Right kidney (tissue), 9 donors: ENCODE data around the gene LRRN1.

Experiments
- DNase-seq: peaks from one replicate; pipeline ENCODE4 v3.0.0-alpha.2; 2016
- long read RNA-seq, 8 donors: transcript quantifications; one replicate each; lab custom pipeline, GENCODE V29; 2026

LRRN1 gene
- long read RNA-seq, donor 1, transcript LRRN1-201 (2 exons, 3,823 nt), result major isoform, 7 of 7 reads
- long read RNA-seq, donor 1, partial matches to known transcripts, result 0 of 7 reads
- long read RNA-seq, donor 1, other reads (novel, unspliced or antisense), result 0 of 7 reads
- long read RNA-seq, donor 2, partial matches to known transcripts, result 0 of 2 reads
- long read RNA-seq, donor 2, other reads (novel, unspliced or antisense), result 0 of 2 reads
- long read RNA-seq, donor 3, partial matches to known transcripts, result 0 of 1 reads
- long read RNA-seq, donor 3, other reads (novel, unspliced or antisense), result 0 of 1 reads
- long read RNA-seq, donor 4, partial matches to known transcripts, result 0 of 4 reads
- long read RNA-seq, donor 4, other reads (novel, unspliced or antisense), result 0 of 4 reads
- long read RNA-seq, donor 5, transcript LRRN1-201 (2 exons, 3,823 nt), result major isoform, 7 of 33 reads
- long read RNA-seq, donor 5, partial matches to known transcripts, result 26 of 33 reads
- long read RNA-seq, donor 5, other reads (novel, unspliced or antisense), result 0 of 33 reads
- long read RNA-seq, donor 6, partial matches to known transcripts, result 0 of 5 reads
- long read RNA-seq, donor 6, other reads (novel, unspliced or antisense), result 0 of 5 reads
- long read RNA-seq, donor 7, transcript LRRN1-201 (2 exons, 3,823 nt), result major isoform, 11 of 12 reads
- long read RNA-seq, donor 7, partial matches to known transcripts, result 0 of 12 reads
- long read RNA-seq, donor 7, other reads (novel, unspliced or antisense), result 0 of 12 reads
- long read RNA-seq, donor 8, transcript LRRN1-201 (2 exons, 3,823 nt), result major isoform, 5 of 6 reads
- long read RNA-seq, donor 8, partial matches to known transcripts, result 0 of 6 reads
- long read RNA-seq, donor 8, other reads (novel, unspliced or antisense), result 0 of 6 reads

DNA sequence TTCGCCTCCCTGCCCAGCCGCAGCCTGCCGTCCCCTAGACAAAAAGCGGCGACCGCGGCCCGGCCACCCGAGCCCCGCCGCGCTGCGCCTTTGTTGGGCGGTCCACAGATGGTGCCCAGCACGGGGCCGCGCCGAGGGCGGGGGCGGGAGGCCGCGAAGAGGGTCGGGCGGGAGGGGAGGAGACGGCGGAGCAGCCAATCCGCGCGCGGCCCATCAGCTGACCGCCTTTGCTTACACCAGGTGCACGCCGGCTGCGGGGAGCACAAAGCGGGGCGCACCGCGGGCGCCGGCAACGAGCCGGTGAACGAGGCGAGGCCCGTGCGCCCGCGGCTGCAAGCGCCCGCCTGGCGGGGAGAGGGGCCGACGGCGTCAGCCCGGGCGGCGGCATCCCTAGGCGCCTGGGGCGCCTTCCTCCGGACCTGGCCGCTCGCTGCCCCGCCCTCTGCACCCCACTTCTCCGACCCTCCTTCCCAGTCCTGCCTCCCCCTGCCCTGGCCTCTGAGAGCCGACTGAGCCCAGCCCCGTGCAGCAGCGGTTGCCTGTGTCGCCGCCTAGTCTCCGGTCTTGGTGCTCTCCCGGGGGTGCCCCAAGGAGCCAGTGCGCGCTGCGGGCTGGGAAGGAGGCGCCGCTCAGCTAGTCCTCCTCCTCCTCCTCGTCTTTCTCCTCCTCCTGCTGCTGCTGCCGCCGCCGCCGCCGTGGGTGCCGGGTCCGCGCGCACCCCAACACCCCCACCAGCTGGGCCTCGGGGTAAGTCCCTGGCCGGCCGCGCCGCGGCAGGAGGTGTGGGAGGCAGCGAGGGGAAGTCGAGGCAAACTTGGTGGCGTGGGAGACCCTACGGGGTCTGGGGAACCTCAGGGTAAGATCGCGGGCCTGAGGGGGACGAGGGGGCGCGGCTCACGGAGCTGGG, at the start of gene LRRN1:
TSS of gene LRRN1 (plus strand) at position 259 of the 907 bp plus-strand sequence. CDS start 45,211 bp downstream, outside the sequence.
- DNase-seq, result peak; percentile 80

DNA sequence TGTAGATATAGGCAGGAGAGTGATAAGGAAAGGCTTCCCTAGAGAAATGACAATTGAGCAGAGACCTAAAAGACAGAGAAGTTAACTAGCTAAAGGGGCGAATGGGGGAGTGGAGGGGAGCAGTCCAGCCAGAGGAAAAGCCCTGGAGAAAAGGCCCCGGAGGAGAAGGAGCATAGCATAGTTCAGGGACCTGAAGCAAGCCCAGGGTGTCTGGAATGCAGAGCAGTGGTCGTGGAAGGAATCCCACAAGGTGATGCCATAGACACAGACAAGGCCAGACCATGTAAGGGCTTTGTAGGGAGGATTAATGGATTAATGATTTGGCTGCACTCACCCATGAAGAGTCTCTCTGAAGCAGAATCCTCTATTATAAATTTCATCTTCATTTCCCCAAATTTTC, 45.8 kb upstream of the LRRN1 start:
- DNase-seq, result no peak

DNA sequence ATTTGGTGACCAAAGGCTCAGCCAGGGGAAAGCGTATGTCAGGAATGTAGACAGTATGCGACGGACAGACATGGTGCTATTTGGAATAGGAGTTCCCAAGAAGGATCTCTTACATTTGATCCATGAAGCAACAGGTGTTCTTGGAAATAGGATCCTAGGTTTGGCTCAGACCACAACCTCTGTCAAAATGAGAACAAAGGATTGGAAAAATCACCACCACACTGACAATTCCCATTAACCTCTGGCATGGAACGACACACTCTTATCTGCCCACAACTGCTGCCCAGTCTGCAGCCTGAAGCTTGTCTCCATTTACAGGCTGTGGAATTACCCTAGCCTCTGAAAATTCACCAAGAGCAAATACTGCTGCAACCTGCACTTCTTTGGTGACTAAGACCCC, 33.6 kb upstream of the LRRN1 start:
- DNase-seq, result no peak

DNA sequence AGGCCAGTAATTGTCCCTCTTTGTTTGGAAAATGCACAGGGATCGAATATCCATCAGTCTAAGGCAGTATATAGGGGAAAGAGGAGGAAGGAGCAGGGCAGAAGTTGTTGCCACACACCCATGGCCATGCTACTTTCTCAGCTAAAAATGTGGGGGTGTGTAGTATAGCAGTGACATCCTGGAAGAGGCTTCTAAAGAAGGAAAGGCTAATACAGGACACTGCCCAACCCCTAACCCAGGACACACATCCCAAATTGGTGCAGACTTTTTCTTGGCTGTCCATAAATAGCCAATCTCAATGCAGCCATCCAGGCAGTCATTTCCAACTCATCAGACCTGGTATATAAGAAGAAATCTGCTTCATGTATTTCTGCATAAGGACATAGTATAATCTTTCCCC, 33.1 kb upstream of the LRRN1 start:
- no peak for DNase-seq

DNA sequence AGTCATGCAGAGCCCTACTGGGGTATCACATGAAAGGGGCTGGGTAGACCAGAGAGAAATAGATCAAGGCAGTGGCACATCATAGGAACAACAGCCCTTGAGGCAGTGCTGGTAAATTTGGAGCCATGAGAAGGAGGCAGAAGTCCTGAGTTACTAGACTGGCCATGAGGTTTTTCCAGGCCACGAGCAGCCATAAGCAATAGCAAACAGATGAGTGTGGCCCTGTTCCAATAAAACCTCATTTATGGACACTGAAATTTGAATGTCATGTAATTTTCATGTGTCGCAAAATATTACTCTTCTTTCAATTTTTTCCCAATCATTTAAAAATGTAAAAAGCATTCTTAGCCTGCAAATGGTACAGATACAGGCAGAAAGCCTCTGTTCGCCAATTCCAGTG, 28.1 kb upstream of the LRRN1 start:
- no peak for DNase-seq

DNA sequence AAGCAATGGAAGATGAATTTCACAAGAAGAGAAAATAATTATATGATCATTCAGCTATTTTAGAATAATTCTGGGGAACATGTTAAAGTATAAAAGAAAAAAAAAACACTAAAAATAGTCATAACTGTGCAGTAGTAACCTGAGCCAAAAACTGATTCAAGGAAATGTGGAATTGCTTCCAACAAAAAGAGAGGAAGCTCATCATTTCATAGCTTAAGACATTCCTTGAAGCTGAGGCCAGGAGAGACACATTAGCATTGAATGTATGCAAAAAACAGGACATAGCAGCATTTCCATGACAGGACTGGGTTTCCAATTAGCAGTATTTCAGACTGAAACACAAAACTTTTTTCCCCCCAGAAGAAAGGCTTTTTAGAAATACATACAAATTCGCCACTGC, 27.7 kb upstream of the LRRN1 start:
- no peak for DNase-seq

DNA sequence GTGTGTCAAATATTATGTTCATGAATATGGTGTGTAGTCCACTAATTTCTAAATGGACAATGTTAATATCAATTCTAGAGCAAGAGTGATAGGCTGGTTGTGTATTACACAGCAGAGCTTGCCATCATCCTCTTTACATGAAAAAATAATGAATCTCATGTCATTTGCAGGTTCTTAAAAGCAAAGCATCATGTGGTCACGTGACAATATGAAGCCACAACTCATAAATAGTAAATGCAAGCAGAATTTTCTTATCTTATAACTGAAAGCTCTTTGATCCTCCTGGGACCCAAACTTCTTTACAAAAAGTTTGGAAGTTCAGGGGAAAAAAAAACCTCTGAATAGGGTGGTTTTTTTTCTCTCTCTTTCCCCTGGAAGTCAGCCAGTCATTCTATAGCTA, 26.9 kb upstream of the LRRN1 start:
- no peak for DNase-seq

DNA sequence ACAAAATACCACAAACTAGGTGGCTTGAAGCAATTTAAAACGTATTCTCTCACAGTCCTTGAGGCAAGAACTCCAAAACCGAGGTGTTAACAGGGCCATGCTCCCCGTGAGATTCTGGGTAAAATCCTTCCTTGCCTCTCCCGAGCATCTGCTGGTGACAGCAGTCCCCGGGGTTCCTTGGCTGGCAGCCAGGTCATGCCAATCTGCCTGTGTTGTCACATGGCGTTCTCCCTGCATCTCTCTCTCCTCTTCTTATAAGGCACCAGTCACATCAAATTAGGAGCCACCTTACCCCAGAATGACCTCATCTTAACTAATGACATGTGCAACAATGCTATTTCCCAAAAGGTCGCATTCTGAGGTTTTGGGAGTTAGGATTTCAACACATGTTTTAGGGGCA, 26.3 kb upstream of the LRRN1 start:
- DNase-seq, result no peak

DNA sequence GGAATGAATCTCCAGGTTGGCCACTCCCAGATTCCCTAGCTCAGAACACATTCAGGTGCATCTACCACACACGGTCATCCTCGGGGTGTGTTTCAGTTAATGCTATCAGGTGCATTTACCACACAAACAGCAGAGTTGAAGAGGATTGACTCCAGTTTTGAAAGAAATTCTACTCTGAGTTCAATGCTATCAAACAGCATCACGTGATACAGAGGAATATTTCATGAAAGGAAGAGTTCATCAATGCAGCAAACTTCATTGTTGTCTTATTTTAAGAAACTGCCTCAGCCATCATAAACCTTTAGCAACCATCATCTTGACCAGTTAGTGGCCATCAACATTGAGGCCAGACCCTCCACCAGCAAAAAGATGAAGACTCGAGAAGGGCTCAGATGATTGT, 22.6 kb upstream of the LRRN1 start:
- DNase-seq, result no peak

DNA sequence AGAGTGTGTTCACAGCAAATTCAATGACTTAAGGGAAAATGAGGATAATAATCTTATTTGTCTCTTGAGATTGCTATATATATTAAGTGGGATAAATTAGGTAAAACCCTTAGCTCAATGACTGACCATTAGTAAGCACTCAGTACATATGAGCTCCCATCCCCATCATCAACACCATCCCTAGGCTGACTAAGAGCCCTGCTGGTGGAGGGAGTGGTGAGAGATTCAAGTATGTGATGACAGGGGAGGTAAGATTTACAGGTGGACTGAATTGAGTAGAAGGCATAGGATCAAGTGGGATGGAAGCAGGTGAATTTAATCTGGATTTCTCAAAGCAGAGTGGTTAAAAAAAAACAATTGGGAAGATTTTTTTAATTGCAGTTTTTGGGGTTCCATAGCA, 21.0 kb upstream of the LRRN1 start:
- DNase-seq, result no peak

DNA sequence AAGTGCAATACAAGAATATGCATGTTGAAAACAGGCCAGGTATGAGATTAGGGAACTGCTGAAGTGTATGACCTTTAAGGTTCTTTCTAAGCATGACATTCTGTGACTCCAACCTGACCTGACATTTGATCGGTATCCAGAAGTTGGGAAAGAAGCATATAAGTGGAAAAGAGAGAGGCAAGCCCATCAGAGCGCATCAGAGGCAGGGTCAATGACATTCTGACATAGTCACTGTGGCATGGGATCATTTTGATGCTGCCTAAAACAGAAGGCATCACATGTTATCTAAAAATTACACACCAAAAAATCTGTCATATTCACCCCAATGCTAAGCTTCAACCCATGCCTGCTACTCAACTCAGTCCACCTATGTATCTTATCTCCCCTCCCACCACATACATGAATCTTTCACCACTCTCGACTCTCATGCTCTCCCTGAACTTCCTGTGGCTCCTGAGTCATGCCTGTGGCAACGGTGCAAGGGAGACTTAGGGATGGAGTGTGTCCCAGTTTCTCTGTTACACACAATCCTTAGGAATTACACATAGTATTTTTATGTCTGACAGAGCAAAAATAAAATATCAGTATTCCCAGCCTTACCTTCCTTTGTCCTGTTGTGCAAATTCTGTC, 20.5 kb upstream of the LRRN1 start:
- no peak for DNase-seq

DNA sequence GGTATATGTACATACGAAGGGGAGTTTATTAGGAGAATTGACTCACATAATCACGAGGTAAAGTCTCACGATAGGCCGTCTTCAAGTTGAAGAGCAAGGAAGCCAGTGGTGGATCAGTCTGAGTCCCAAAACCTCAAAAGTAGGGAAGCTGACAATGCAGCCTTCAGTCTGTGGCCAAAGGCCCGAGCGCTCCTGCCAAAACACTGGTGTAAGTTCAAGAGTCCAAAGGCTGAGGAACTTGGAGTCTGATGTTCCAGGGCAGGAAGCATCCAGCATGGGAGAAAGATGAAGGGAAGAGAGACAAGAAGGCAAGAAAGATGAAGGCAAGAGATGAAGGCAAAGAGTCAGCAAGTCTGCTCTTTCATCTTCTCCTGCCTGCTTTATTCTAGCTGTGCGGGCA, 16.8 kb upstream of the LRRN1 start:
- no peak for DNase-seq

DNA sequence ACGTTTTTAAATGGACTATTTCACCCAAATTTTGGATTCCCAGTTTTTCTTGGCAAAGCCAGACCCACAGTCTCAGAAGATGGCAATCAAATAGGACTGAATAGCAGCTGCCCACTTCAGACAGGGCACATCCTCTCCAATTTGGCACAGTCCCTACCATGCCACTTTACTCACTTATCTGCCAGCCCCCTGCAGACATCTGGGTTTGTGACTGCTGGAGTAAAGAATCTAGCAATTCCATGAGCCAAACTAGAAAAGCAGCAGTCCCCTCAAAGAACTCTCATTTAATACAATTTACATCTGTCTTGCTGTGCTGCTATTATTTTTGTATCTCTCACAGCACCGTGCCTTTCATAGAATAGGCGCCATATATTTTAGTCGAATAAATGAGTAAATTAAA, 16.0 kb upstream of the LRRN1 start:
- no peak for DNase-seq

DNA sequence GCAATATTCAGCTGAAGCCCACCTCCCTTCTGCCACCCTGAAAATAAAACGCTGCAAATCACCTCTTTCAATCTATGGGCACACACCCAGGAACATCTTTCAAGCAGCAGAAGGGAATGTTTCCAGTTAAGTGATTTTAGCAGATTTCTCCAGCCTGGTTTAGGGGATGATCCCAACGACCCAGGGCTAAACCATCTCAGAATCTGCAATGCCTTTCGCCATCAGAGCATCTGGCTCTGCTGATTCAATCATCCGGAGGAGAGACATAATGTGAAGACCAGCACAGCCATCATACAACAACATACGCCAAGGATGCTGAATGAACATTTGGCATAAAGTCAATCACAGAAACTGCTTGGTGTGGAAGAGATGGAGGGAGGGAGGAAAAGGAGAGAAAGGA, 15.5 kb upstream of the LRRN1 start:
- DNase-seq, result no peak

DNA sequence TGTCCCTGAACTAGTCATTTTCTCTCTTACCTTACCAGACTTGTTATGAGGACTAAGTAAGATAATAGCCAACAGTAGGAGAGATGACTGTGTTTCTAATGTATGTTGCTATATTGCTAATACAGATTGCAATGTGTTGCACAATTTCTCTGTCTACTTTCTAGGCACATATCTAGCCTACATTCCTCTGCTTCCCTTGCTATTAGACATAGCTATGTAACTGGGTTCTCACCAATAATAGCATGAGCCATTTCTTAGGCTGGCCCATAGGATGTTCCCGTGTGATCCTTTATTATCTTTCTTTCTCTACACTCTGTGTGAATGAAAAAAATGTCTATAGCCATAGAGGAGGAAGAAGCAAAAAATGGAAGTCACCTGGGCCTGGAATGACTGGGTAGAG, 6.8 kb upstream of the LRRN1 start:
- no peak for DNase-seq

DNA sequence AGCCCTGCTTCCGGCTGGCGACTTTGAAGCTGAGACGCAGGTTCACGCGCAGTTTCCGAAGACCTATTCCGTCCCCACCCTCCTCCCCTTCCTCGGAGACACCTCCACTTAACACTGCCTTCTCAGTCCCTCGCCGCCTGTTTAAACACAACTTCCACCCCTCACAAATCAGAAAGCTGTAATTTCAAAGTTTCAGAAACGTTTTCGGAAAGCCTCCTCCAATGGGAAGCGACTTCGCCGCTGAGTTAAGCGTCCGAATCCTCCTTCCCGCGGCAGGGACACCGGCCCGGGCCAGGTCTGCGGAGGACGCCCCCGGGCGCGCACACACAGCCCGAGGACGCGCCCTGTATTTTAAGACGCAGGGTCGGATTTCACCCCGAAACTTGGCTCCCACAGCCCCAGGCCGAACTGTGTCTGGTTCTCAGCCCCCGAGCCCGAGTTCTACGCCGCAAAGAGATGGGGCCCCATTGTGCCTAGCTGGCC, 559 bp upstream of the LRRN1 start:
- DNase-seq, result peak; percentile 89

DNA sequence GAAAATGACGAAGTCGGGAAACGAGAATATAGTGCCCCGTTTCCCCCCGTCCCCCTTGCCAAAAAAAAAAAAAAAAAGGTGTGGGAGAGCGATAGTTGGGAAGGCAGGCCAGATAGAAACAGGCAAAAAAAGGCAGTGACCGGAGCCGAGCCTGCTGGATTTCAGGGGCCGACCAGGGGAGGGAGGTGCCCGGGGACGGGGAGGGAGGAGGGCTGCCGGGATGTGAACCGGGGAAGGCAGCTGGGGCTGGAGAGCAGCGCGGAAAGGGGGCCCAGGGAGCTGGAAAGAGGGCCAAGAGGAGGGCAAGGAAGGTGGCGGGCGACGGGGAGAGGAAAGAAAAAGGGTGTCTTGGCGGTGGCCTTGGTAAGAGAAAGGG, 837 bp downstream of the LRRN1 start:
- DNase-seq, result no peak

DNA sequence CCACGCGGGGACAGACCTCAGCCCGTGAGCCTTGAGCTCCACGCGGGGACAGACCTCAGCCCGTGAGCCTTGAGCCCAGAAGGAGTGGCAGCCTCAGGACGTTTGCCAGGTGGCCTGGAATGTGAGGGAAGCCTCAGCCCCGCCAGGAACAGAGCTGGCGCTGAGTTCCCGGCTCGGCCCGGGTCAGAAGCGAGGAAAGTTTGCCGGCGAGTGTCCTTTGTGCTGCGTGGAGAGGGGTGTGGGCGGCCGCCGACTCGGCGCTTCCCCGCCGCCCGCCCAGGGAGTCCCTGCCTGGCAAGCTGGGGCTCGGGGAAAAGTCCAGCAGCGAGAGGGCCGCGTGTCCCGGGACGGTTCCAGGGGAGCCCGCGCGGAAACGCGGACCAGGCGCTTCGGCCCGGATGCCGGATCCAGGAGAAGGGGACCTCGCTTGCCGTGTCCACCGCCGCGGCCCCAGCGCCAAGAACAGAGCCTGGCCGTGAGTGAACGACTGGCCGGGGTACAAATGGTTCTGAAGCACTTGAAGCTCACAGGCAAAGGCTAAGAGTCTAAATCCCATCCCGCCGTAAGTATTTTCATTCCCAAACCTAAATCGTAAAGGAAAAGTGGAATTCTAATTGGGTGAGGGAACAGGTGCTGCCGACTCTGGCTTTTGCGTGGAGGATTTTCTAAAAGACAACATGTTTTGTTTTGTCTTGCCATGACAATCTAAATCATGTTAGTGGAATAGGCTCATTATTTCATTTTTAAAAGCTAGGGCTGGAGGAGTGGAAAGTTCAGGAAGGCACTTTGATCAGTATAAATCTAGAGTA, 1.7 kb downstream of the LRRN1 start:
- peak; percentile 72 for DNase-seq

DNA sequence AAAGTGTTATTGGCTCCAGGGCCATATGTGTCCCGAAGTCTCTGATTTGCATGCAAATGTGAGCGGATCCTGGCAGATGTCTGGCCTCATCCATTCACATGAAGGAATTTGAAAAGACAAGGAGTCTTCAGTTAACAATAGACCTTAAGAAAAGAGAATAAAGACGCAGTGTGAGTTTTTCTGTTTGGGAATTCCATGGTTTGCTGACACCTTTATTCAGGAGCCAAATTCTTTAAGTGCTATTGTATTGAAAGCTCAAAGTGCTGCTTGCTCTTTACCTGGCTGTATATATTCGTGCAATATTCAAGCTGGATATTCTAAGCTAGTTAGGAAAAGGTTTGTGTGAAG, 2.2 kb downstream of the LRRN1 start:
- peak; percentile 16 for DNase-seq

DNA sequence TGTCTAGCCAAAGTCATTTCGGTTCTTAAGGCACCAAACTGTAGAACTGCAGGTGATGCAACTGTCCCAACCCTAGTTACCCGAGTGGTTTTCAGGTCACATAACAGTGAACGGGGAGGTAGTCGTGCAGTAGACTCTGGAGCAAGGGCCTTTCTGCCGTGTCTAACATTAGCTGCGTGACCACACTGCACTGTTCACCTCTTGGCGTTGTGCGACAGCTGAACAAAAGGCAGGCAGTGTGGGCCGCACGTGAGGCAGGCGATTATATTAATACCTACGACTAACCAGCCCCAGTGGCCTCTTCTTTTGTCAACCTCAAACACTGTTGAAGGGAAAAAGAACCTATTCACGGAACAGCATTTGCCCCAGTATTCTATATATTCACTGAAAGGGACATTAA, 2.8 kb downstream of the LRRN1 start:
- DNase-seq, result peak; percentile 23

DNA sequence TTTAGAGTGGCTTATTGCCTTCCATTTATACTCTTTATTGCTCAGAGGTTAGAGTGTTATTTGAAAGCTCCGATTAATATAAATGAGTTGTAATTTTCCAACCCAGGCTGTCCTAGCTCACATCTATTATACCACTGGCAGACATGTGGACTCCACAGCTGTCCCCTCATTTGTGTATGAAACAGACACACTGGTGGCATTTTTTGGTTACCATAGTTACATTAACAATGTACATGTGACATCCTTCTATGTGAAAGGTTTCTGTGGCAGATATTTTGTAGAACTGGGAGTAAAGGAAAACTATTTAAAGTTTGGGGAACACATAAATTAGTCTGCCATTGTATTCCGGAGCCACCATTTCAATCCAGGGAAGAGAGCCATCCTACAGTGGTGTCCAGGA, 5.3 kb downstream of the LRRN1 start:
- DNase-seq, result no peak
